ENCODE measurements around the gene DR1.

DNA sequence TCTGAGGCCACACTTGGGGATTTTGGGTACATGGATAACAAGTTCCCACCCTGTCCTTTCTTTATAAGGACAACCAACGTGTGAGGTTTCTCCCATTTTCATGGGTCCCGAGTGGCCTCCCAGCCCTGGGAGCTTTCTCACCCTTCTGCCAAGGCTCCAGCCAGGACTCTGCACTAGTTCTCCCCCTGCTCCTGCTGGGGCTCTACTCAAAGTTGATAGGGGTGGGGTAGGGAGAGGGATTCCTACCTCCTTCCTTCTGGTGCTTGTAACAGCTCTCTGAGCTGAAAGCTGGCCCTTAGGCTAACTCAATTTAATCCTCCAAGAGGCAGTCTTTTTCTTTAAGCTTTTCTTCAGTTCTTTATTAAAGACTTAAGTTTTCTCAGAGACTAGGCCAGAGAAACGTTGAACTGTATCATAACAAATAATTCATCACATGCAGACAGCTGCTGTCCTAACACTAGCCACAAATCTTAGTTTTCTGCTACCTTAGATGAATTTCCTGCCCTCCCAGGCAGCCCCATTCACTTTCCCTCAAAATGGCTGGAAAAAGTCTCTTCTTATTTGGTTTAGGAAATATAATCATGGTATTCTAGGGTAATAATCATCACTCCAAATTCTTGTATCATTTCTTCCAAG is 22.4 kb upstream of the DR1 start:
- TF ChIP-seq, protein P1, sequence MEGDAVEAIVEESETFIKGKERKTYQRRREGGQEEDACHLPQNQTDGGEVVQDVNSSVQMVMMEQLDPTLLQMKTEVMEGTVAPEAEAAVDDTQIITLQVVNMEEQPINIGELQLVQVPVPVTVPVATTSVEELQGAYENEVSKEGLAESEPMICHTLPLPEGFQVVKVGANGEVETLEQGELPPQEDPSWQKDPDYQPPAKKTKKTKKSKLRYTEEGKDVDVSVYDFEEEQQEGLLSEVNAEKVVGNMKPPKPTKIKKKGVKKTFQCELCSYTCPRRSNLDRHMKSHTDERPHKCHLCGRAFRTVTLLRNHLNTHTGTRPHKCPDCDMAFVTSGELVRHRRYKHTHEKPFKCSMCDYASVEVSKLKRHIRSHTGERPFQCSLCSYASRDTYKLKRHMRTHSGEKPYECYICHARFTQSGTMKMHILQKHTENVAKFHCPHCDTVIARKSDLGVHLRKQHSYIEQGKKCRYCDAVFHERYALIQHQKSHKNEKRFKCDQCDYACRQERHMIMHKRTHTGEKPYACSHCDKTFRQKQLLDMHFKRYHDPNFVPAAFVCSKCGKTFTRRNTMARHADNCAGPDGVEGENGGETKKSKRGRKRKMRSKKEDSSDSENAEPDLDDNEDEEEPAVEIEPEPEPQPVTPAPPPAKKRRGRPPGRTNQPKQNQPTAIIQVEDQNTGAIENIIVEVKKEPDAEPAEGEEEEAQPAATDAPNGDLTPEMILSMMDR (IDR thresholded peaks at IDR 0.05): no peak
- no peak for TF ChIP-seq POLR2A (IDR thresholded peaks at IDR 0.05)

Measured in right lobe of liver (tissue), 4 donors.